Measurements from ENCODE around the gene ZNF718.
"Not testable (repeated sequence)": the region's sequence is repeated elsewhere in the genome, so short reads cannot be mapped to it uniquely, and the experiment has no call there.

ZNF718 gene

DNA sequence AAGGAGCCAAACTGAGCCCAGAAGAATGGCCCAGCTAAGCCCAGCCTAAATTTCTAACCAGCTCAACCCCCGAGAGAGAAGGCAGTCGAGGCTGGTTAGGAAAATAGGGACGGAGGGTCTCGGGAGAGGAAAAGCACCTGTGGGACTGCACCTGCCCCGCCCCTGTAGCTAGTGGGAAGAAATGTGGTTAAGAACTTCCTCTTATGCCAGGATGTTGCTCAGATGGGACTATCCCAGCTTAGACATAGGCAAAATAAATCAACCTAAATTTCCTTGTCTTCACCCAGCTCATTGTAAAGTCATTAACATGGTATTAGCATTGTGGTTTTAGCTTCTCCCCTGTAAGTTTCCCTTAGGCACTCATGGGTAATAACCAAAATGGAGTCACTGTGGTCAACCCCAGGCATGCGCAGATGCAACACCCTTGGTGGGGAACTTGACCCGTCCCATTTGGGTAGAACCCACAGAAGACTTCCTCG, 86.8 kb downstream of the ZNF718 start:
- in situ Hi-C loops (cut with MboI; ENCODE audit: low sequenced_read_pairs, unreplicated experiment), result no loop called here
- TF ChIP-seq, protein P1, sequence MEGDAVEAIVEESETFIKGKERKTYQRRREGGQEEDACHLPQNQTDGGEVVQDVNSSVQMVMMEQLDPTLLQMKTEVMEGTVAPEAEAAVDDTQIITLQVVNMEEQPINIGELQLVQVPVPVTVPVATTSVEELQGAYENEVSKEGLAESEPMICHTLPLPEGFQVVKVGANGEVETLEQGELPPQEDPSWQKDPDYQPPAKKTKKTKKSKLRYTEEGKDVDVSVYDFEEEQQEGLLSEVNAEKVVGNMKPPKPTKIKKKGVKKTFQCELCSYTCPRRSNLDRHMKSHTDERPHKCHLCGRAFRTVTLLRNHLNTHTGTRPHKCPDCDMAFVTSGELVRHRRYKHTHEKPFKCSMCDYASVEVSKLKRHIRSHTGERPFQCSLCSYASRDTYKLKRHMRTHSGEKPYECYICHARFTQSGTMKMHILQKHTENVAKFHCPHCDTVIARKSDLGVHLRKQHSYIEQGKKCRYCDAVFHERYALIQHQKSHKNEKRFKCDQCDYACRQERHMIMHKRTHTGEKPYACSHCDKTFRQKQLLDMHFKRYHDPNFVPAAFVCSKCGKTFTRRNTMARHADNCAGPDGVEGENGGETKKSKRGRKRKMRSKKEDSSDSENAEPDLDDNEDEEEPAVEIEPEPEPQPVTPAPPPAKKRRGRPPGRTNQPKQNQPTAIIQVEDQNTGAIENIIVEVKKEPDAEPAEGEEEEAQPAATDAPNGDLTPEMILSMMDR (IDR thresholded peaks at IDR 0.05; ENCODE audit: borderline replicate concordance, control extremely low read depth, extremely low read depth, insufficient read depth, missing control alignments), result no peak
- DNase-seq (ENCODE audit: low spot score), result peak; percentile 11

DNA sequence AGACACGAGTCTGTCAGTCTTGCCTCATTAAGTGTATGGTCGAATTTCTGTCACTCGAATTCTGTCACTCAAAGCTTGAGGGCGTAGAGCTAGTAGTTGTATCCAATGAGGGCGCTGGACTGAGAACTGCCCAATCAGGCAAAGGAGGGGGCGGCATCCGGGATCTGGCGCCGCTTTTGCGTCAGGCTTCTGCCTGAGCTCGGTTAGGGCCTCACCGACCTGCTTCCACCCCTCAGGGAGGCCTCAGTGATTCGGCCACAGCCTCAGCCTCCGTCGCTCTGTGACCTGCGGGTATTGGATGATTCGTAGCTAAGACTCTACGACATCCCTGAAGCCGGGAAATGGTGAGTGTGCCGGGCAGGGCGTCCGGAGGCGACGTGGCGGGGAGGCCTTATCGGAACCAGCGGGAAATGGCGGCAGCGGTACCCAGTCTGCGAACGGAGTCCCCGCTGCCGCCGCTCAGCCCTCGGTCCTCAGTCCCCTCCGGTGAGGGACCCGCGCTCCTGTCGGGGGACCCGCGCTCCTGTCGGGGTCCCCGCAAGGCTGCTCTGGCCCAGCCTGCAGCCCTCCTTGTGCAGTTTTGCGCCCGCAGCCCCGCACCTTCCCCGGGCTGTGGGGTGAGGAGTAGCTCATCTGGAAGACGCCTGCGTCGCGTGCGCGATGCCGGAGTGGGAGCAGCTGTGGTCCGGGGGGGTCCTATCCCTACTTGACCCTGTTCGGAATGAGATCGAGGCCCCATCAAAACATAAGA, 88.3 kb downstream of the ZNF718 start:
- in situ Hi-C loops (cut with MboI; ENCODE audit: low sequenced_read_pairs, unreplicated experiment), result no loop called here
- DNase-seq (ENCODE audit: low spot score), result no peak
- TF ChIP-seq, protein P1 (IDR thresholded peaks at IDR 0.05; ENCODE audit: borderline replicate concordance, control extremely low read depth, extremely low read depth, insufficient read depth, missing control alignments), result no peak

DNA sequence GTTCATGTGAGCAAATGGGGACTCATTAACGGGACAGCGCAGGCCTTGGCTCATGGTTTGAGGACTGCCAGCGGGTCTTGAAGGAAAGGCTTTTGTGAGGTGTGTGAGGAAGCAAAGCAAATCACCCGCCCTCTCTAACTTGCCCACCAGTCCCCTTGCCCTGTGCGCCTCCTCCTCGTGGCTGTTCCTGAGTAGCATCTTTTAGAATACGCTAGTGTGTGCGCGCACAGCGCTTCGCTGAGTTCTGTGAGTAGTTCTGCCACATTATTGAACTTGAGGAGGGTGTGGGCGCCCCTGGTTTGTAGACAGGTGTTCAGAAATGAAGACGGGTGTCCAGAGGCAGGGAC, 88.9 kb downstream of the ZNF718 start:
- DNase-seq (ENCODE audit: low spot score); in situ Hi-C loops (cut with MboI; ENCODE audit: low sequenced_read_pairs, unreplicated experiment): not testable (repeated sequence)

Measured in GM13976 (cell line).